ENCODE measurements around the gene ITPRIPL2. TPM values are rescaled to one million over a fixed set of nuclear protein-coding genes. Genes with fewer than 3 reads are reported as not detected.
A peak's percentile ranks its signal among the peaks of the same experiment; 100 is the strongest.

ITPRIPL2 gene
- total and polyA plus RNA-seq, 2 experiments from 2014 or later, result 9.5 to 71.9 TPM

GRCh38 chr16:19137201-19138128, 23.7 kb downstream of the ITPRIPL2 start:
- peak; percentile 23 for DNase-seq
- in situ Hi-C loops (cut with MboI), result no loop called here

DNA sequence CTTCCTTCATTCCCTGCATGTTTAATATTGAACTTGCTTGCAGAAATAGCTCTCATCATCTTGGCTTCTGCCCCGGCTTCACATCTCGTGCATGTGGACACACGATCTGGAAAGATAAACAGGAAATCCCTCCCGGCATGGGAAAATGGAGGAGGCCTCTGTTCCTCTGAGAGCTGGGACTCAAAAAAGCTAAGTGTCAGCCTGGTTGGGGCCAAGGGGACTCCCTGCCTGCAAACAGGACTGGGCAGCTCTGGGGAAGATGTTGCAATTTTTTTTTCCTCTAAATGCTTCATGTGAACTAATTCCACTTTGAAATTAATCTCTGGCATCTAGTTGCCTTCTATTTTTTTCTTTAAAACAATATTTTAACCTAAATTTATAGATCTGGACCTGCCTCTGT, 24.8 kb downstream of the ITPRIPL2 start:
- peak; percentile 76 for DNase-seq
- Histone ChIP-seq H3K27me3 (replicated peaks; ENCODE audit: insufficient read depth) (no peaks in the 10 kb centered on the region), H3K4me3 (no peak overlapping the region), H3F3A (ENCODE audit: insufficient read depth) (no peaks in the 10 kb centered on the region), H4K20me1 (ENCODE audit: insufficient read depth) (no peaks in the 10 kb centered on the region), H3K36me3 (ENCODE audit: low read depth) (no peaks in the 10 kb centered on the region), H3K27ac (no peak overlapping the region), H3K79me2 (ENCODE audit: insufficient read depth) (no peaks in the 10 kb centered on the region), H3K4me2 (ENCODE audit: unreplicated experiment) (no peak overlapping the region), H3K9ac (no peak overlapping the region; the same call in 1 of the 2 replicates), H3K9me2 (ENCODE audit: insufficient read depth) (no peaks in the 10 kb centered on the region), H3K9me3 (ENCODE audit: low read depth) (no peaks in the 10 kb centered on the region), H3K4me1 (ENCODE audit: insufficient read depth) (peaks cover 28% of the 10 kb centered on the region), H2AFZ (peak overlapping the region; percentile 14; the same call in 1 of the 2 replicates)
- WGBS, 2 experiments (ENCODE audit: low coverage in 1 of 2, low lambda C conversion rate in 2 of 2, missing lambda C conversion rate in 2 of 2), result 14 to 17% methylated on average over 4 of the region's 4 CpGs
- in situ Hi-C loops (cut with MboI), result no loop called here
- no peak for TF ChIP-seq EZH2phosphoT487 (IDR thresholded peaks at IDR 0.05; ENCODE audit: insufficient read depth, low read depth)
- no peak for TF ChIP-seq EZH2 (IDR thresholded peaks at IDR 0.05; ENCODE audit: insufficient read depth, poor library complexity, severe bottlenecking)

More at GRCh38 chr16:19137201-19138128, 23.7 kb downstream of the ITPRIPL2 start:
- Histone ChIP-seq H3K27ac (no peak overlapping the region), H3K36me3 (ENCODE audit: low read depth) (no peaks in the 10 kb centered on the region), H3K9me3 (ENCODE audit: low read depth) (no peaks in the 10 kb centered on the region), H3K4me1 (ENCODE audit: insufficient read depth) (peaks cover 28% of the 10 kb centered on the region), H4K20me1 (ENCODE audit: insufficient read depth) (no peaks in the 10 kb centered on the region), H2AFZ (no peak overlapping the region), H3K79me2 (ENCODE audit: insufficient read depth) (no peaks in the 10 kb centered on the region), H3K27me3 (replicated peaks; ENCODE audit: insufficient read depth) (no peaks in the 10 kb centered on the region), H3F3A (ENCODE audit: insufficient read depth) (no peaks in the 10 kb centered on the region), H3K4me3 (no peak overlapping the region), H3K4me2 (ENCODE audit: unreplicated experiment) (peak overlapping the region; percentile 21), H3K9ac (0 out of 2 replicates have a peak overlapping the region, but pooled peaks have one; percentile 6), H3K9me2 (ENCODE audit: insufficient read depth) (no peaks in the 10 kb centered on the region)
- no peak for TF ChIP-seq EZH2phosphoT487 (IDR thresholded peaks at IDR 0.05; ENCODE audit: insufficient read depth, low read depth)
- TF ChIP-seq EZH2 (IDR thresholded peaks at IDR 0.05; ENCODE audit: insufficient read depth, poor library complexity, severe bottlenecking), result no peak
- WGBS, 2 experiments (ENCODE audit: low coverage in 1 of 2, low lambda C conversion rate in 2 of 2, missing lambda C conversion rate in 2 of 2), result 22 to 33% methylated on average over 6 of the region's 6 CpGs

DNA sequence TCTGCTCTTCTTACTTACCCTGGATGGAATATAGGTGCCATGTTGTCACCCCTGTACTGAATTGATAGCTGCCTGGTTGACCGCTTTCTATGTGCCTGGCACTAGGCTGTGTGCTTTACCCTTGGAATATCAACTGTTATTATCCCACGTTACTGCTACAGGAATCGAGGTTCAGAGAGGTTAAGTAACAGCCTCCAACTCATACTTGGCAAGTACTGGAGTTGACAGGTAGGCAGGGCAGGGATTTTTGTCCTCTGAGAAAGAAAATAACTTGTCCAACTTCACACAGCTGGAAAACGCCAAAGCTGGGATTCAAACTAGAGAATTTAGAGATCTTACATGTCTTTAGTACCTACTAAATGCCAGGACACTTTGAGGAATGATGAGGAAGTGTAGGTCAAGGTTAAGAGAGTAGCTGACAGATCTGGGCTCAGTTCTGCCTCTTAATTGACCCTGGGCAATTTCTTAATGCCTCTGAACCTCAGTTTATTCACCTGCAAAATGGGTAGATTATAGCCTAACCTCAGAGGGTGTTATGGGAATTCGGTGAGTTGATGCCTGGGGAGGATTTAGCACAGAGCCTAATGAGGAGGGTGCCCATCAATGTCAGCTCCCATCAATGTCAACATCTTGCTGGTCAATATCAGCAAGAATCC, 25.8 kb downstream of the ITPRIPL2 start:
- Histone ChIP-seq H3K9ac (no peak overlapping the region), H3K4me2 (ENCODE audit: unreplicated experiment) (no peak overlapping the region), H3K27me3 (replicated peaks; ENCODE audit: insufficient read depth) (no peaks in the 10 kb centered on the region), H2AFZ (no peak overlapping the region), H3K4me3 (no peak overlapping the region), H3K79me2 (ENCODE audit: insufficient read depth) (no peaks in the 10 kb centered on the region), H3K36me3 (ENCODE audit: low read depth) (no peaks in the 10 kb centered on the region), H4K20me1 (ENCODE audit: insufficient read depth) (no peaks in the 10 kb centered on the region), H3F3A (ENCODE audit: insufficient read depth) (no peaks in the 10 kb centered on the region), H3K4me1 (ENCODE audit: insufficient read depth) (peaks cover 28% of the 10 kb centered on the region), H3K9me3 (ENCODE audit: low read depth) (no peaks in the 10 kb centered on the region), H3K9me2 (ENCODE audit: insufficient read depth) (no peaks in the 10 kb centered on the region), H3K27ac (no peak overlapping the region)
- TF ChIP-seq EZH2 (IDR thresholded peaks at IDR 0.05; ENCODE audit: insufficient read depth, poor library complexity, severe bottlenecking) (no peak), EZH2phosphoT487 (IDR thresholded peaks at IDR 0.05; ENCODE audit: insufficient read depth, low read depth) (no peak)
- in situ Hi-C loops (cut with MboI), result no loop called here
- no peak for DNase-seq
- 78 to 82% methylated on average over 5 of the region's 5 CpGs for WGBS, 2 experiments (ENCODE audit: low coverage in 1 of 2, low lambda C conversion rate in 2 of 2, missing lambda C conversion rate in 2 of 2)

GRCh38 chr16:19140396-19140795, 26.6 kb downstream of the ITPRIPL2 start:
- Histone ChIP-seq H3K9me3 (ENCODE audit: low read depth) (no peaks in the 10 kb centered on the region), H3F3A (ENCODE audit: insufficient read depth) (no peaks in the 10 kb centered on the region), H3K4me3 (no peak overlapping the region), H3K4me2 (ENCODE audit: unreplicated experiment) (no peak overlapping the region), H3K27ac (no peak overlapping the region), H3K9me2 (ENCODE audit: insufficient read depth) (no peaks in the 10 kb centered on the region), H4K20me1 (ENCODE audit: insufficient read depth) (no peaks in the 10 kb centered on the region), H3K9ac (no peak overlapping the region), H3K79me2 (ENCODE audit: insufficient read depth) (no peaks in the 10 kb centered on the region), H2AFZ (no peak overlapping the region), H3K36me3 (ENCODE audit: low read depth) (no peaks in the 10 kb centered on the region), H3K4me1 (ENCODE audit: insufficient read depth) (peaks cover 28% of the 10 kb centered on the region), H3K27me3 (replicated peaks; ENCODE audit: insufficient read depth) (no peaks in the 10 kb centered on the region; the same call in 1 of the 2 replicates)
- DNase-seq, result no peak
- in situ Hi-C loops (cut with MboI), result no loop called here
- TF ChIP-seq EZH2phosphoT487 (IDR thresholded peaks at IDR 0.05; ENCODE audit: insufficient read depth, low read depth), result no peak
- TF ChIP-seq EZH2 (IDR thresholded peaks at IDR 0.05; ENCODE audit: insufficient read depth, poor library complexity, severe bottlenecking), result no peak
- WGBS, 2 experiments (ENCODE audit: low coverage in 1 of 2, low lambda C conversion rate in 2 of 2, missing lambda C conversion rate in 2 of 2), result 45 to 54% methylated on average over 2 of the region's 2 CpGs
